ENCODE measurements around the gene TBC1D8. TPM values are rescaled to one million over a fixed set of nuclear protein-coding genes. Genes with fewer than 3 reads are reported as not detected.

Gene TBC1D8
- total RNA-seq, 1 donor from 2014 or later, result 17.3 TPM

DNA sequence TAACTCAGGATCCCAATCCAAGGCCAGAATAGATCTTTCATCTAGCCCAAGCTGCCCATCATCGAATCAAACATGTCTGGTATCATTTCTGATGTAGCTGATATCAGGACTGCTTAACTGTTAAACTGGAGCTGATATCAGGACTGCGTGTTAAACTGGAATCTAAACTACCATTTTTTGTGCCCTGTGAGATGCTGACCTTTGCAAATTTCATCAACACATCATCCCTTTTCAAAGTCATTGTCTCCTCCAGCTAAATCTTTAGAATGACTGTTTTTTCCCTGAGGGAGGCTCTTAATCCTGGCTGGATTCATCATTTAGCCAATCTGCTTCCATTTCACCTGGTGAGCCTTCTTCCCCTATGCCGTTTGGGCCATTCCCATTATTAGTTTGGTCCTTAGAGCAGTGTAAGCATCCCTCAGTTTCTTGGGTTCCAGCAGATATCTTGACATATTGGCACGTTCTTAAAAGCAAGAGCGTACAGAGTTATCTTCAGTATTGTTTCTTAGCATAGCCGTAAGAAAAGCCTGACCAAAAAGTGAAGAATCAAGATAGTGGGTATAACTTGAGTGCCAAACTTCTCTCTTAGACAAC lies 136.8 kb downstream of the TBC1D8 start:
- no peaks in the 10 kb centered on the region for H3K36me3 ChIP-seq (ENCODE audit: control insufficient read depth, insufficient read depth, low read length)
- no peak for DNase-seq (ENCODE audit: low read depth)
- TF ChIP-seq CTCF (IDR thresholded peaks at IDR 0.05; ENCODE audit: insufficient read depth, low read length, poor library complexity, severe bottlenecking), result no peak
- H3K4me3 ChIP-seq (ENCODE audit: low read depth, low read length), result no peak overlapping the region
- H3K27me3 ChIP-seq (ENCODE audit: control insufficient read depth, insufficient read depth, low read length), result no peaks in the 10 kb centered on the region

- H3K36me3 ChIP-seq (ENCODE audit: control insufficient read depth, insufficient read depth, low read length), result no peaks in the 10 kb centered on the region
- peak; percentile 66 for TF ChIP-seq CTCF (IDR thresholded peaks at IDR 0.05; ENCODE audit: insufficient read depth, low read length, poor library complexity, severe bottlenecking)
Measured at GRCh38 chr2:101012706-101013181, 138.4 kb downstream of the TBC1D8 start.

DNA sequence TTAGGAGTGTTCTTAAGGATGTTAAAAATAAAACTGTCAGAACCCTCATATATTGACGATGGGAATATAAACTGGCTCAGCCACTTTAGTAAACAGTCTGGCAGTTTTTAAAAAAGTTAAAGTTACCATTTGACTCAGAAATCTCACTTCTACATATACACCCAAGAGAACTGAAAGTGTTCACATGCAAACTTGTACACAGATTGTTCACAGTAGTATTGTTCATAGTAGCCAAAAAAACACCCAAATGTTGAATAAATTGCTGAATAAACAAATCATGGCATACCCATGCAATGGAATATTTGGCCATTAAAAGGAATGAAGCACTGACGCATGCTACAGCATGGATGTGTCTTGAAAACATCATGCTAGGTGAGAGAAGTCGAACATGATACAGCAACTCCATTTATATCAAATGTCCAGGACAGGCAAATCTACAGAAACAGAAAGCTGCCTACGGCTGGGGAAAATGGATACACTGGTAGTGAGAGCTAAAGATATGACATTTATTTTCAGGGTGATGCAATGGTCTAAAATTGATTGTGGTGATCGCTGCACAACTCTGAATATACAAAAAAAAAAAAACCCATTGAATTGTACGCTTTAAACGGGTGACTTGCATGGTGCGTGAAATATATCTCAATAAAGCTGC lies 139.0 kb downstream of the TBC1D8 start:
- Histone ChIP-seq H3K36me3 (ENCODE audit: control insufficient read depth, insufficient read depth, low read length) (no peaks in the 10 kb centered on the region), H3K27me3 (ENCODE audit: control insufficient read depth, insufficient read depth, low read length) (no peaks in the 10 kb centered on the region)

More at GRCh38 chr2:101012706-101013181, 138.4 kb downstream of the TBC1D8 start:
- H3K4me3 ChIP-seq (ENCODE audit: low read depth, low read length), result no peak overlapping the region
- no peaks in the 10 kb centered on the region for H3K27me3 ChIP-seq (ENCODE audit: control insufficient read depth, insufficient read depth, low read length)
- DNase-seq (ENCODE audit: low read depth), result no peak

GRCh38 chr2:101011152-101011551 lies 140.0 kb downstream of the TBC1D8 start:
- no peaks in the 10 kb centered on the region for H3K36me3 ChIP-seq (ENCODE audit: control insufficient read depth, insufficient read depth, low read length)
- TF ChIP-seq CTCF (IDR thresholded peaks at IDR 0.05; ENCODE audit: insufficient read depth, low read length, poor library complexity, severe bottlenecking), result no peak
- no peak for DNase-seq (ENCODE audit: low read depth)

More for the DNA sequence above, 139.0 kb downstream of the TBC1D8 start:
- H3K4me3 ChIP-seq (ENCODE audit: low read depth, low read length), result no peak overlapping the region
- DNase-seq (ENCODE audit: low read depth), result no peak
- TF ChIP-seq CTCF (IDR thresholded peaks at IDR 0.05; ENCODE audit: insufficient read depth, low read length, poor library complexity, severe bottlenecking), result no peak

GRCh38 chr2:101007415-101008345 lies 143.5 kb downstream of the TBC1D8 start:
- no peak for DNase-seq (ENCODE audit: low read depth)
- Histone ChIP-seq H3K4me3 (ENCODE audit: low read depth, low read length) (no peak overlapping the region), H3K36me3 (ENCODE audit: control insufficient read depth, insufficient read depth, low read length) (peaks cover 2% of the 10 kb centered on the region), H3K27me3 (ENCODE audit: control insufficient read depth, insufficient read depth, low read length) (no peaks in the 10 kb centered on the region)
- TF ChIP-seq CTCF (IDR thresholded peaks at IDR 0.05; ENCODE audit: insufficient read depth, low read length, poor library complexity, severe bottlenecking), result no peak

More at GRCh38 chr2:101011152-101011551, 140.0 kb downstream of the TBC1D8 start:
- H3K4me3 ChIP-seq (ENCODE audit: low read depth, low read length), result no peak overlapping the region
- no peaks in the 10 kb centered on the region for H3K27me3 ChIP-seq (ENCODE audit: control insufficient read depth, insufficient read depth, low read length)

Data from kidney epithelial cell (primary cell).